HL-60 (cell line): ENCODE measurements around the gene IL31.

ENCODE experiments used
- GABPA ChIP-seq: IDR thresholded peaks from 2 replicates; pipeline ENCODE4 v1.6.1; 2012; ENCODE audit warnings: low read depth
- POLR2AphosphoS5 ChIP-seq: IDR thresholded peaks from 2 replicates; pipeline ENCODE4 v1.6.1; 2012; ENCODE audit warnings: low read depth
- SPI1 ChIP-seq: IDR thresholded peaks from 2 replicates; pipeline ENCODE4 v1.6.1; 2012; ENCODE audit warnings: low read depth, mild to moderate bottlenecking, borderline replicate concordance
- TF ChIP-seq, protein P1 (sequence below): IDR thresholded peaks from one replicate; pipeline ENCODE4 v1.5.1; 2011; ENCODE audit warnings: low read length, control low read depth, inconsistent platforms; ENCODE audit not compliant: insufficient read depth
- TF ChIP-seq, protein P2 (sequence below): IDR thresholded peaks from 2 replicates; pipeline ENCODE4 v1.6.1; 2012; ENCODE audit warnings: low read depth; ENCODE audit not compliant: insufficient replicate concordance

DNA sequence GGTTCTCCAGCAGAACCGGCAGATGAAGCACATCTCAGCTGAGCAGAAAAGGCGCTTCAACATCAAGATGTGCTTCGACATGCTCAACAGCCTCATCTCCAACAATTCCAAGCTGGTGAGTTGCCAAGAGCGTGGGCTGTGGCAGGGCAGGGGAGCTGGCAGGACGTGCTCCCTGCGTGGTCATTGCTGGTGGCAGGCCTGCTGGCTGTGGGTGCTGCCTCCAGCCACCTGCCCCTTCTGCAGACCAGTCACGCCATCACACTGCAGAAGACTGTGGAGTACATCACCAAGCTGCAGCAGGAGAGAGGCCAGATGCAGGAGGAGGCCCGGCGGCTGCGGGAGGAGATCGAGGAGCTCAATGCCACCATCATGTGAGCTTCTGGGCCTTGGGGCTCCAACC, 35.8 kb downstream of the IL31 start:
- TF ChIP-seq, protein P1, sequence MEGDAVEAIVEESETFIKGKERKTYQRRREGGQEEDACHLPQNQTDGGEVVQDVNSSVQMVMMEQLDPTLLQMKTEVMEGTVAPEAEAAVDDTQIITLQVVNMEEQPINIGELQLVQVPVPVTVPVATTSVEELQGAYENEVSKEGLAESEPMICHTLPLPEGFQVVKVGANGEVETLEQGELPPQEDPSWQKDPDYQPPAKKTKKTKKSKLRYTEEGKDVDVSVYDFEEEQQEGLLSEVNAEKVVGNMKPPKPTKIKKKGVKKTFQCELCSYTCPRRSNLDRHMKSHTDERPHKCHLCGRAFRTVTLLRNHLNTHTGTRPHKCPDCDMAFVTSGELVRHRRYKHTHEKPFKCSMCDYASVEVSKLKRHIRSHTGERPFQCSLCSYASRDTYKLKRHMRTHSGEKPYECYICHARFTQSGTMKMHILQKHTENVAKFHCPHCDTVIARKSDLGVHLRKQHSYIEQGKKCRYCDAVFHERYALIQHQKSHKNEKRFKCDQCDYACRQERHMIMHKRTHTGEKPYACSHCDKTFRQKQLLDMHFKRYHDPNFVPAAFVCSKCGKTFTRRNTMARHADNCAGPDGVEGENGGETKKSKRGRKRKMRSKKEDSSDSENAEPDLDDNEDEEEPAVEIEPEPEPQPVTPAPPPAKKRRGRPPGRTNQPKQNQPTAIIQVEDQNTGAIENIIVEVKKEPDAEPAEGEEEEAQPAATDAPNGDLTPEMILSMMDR, result no peak
- TF ChIP-seq GABPA (no peak), POLR2AphosphoS5 (no peak), SPI1 (no peak)
- TF ChIP-seq, protein P2, sequence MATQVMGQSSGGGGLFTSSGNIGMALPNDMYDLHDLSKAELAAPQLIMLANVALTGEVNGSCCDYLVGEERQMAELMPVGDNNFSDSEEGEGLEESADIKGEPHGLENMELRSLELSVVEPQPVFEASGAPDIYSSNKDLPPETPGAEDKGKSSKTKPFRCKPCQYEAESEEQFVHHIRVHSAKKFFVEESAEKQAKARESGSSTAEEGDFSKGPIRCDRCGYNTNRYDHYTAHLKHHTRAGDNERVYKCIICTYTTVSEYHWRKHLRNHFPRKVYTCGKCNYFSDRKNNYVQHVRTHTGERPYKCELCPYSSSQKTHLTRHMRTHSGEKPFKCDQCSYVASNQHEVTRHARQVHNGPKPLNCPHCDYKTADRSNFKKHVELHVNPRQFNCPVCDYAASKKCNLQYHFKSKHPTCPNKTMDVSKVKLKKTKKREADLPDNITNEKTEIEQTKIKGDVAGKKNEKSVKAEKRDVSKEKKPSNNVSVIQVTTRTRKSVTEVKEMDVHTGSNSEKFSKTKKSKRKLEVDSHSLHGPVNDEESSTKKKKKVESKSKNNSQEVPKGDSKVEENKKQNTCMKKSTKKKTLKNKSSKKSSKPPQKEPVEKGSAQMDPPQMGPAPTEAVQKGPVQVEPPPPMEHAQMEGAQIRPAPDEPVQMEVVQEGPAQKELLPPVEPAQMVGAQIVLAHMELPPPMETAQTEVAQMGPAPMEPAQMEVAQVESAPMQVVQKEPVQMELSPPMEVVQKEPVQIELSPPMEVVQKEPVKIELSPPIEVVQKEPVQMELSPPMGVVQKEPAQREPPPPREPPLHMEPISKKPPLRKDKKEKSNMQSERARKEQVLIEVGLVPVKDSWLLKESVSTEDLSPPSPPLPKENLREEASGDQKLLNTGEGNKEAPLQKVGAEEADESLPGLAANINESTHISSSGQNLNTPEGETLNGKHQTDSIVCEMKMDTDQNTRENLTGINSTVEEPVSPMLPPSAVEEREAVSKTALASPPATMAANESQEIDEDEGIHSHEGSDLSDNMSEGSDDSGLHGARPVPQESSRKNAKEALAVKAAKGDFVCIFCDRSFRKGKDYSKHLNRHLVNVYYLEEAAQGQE, result no peak
